ENCODE data around the gene WWP2. TPM values are rescaled to one million over a fixed set of nuclear protein-coding genes. Genes with fewer than 3 reads are reported as not detected.
"Not testable (repeated sequence)": the region's sequence is repeated elsewhere in the genome, so short reads cannot be mapped to it uniquely, and the experiment has no call there.

Gene WWP2
- total RNA-seq, 1 donor from 2014 or later: 16.9 TPM

- no peak overlapping the region for H3K4me3 ChIP-seq (ENCODE audit: low read depth, low read length)
- no peak for DNase-seq (ENCODE audit: low read depth)
- TF ChIP-seq CTCF (conservative IDR thresholded peaks at IDR 0.05; ENCODE audit: low read depth, low read length): no peak
Measured at GRCh38 chr16:69851491-69852240, 89.5 kb downstream of the WWP2 start.

- TF ChIP-seq CTCF (conservative IDR thresholded peaks at IDR 0.05; ENCODE audit: low read depth, low read length): no peak
- DNase-seq (ENCODE audit: low read depth): no peak
Measured at GRCh38 chr16:69852815-69853214, 90.7 kb downstream of the WWP2 start.

GRCh38 chr16:69853481-69853880 lies 91.3 kb downstream of the WWP2 start:
- no peak for DNase-seq (ENCODE audit: low read depth)
- H3K4me3 ChIP-seq (ENCODE audit: low read depth, low read length): no peak overlapping the region
- no peak for TF ChIP-seq CTCF (conservative IDR thresholded peaks at IDR 0.05; ENCODE audit: low read depth, low read length)

More at GRCh38 chr16:69852815-69853214, 90.7 kb downstream of the WWP2 start:
- no peak overlapping the region for H3K4me3 ChIP-seq (ENCODE audit: low read depth, low read length)

- not testable (repeated sequence) for H3K4me3 ChIP-seq (ENCODE audit: low read depth, low read length)
Measured at GRCh38 chr16:69854776-69855175, 92.6 kb downstream of the WWP2 start.

GRCh38 chr16:69855592-69855991 lies 93.5 kb downstream of the WWP2 start:
- TF ChIP-seq CTCF (conservative IDR thresholded peaks at IDR 0.05; ENCODE audit: low read depth, low read length): no peak
- no peak overlapping the region for H3K4me3 ChIP-seq (ENCODE audit: low read depth, low read length)
- no peak for DNase-seq (ENCODE audit: low read depth)

More at GRCh38 chr16:69854776-69855175, 92.6 kb downstream of the WWP2 start:
- not testable (repeated sequence) for DNase-seq (ENCODE audit: low read depth)

GRCh38 chr16:69858191-69859104 lies 96.3 kb downstream of the WWP2 start:
- DNase-seq (ENCODE audit: low read depth): no peak
- TF ChIP-seq CTCF (conservative IDR thresholded peaks at IDR 0.05; ENCODE audit: low read depth, low read length): no peak
- H3K4me3 ChIP-seq (ENCODE audit: low read depth, low read length): no peak overlapping the region

Measured in epithelial cell of proximal tubule (primary cell).